T follicular helper cell (primary cell): Measurements from ENCODE around the gene PCDH10.

ENCODE experiments used
- DNase-seq: peaks from one replicate; pipeline ENCODE4 v3.0.0-alpha.2; 2020; ENCODE audit warnings: low read depth
- total RNA-seq, 2 experiments: gene quantifications; one replicate each; lab custom pipeline; 2026; lab: John Stamatoyannopoulos, UW

PCDH10 gene
- 0 to 0.04 reads per million in 2 experiments for total RNA-seq

GRCh38 chr4:133148690-133149363, at the start of gene PCDH10:
PCDH10 (plus strand) TSS chr4:133149294; CDS start chr4:133150141, 847 bp downstream.
- DNase-seq: no peak

- no peak for DNase-seq
These were observed 47.1 kb upstream of the PCDH10 start for GRCh38 chr4:133102043-133102442.

- no peak for DNase-seq
These were observed 46.3 kb upstream of the PCDH10 start for GRCh38 chr4:133102612-133103409.

DNA sequence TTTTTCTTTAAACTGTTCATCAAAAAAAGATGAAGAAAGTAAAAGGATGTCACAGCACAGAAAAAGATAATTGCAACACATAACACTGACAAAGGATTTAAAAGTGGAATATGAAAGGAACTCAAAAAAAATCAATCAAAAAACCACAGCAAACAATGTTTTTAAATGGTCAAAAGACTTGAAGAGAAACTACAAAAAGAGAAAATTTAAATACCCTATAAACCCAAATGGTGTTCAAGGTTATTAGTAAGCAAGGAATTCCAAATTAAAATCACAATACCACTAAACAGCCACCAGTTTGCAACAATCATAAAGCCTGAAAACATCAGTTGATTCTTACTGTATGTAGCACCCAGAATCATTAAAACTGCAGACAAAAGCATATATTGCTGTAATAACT, 36.5 kb upstream of the PCDH10 start:
- DNase-seq: no peak

GRCh38 chr4:133124746-133125145, 24.3 kb upstream of the PCDH10 start:
- DNase-seq: no peak

- no peak for DNase-seq
These were observed 21.6 kb upstream of the PCDH10 start for GRCh38 chr4:133127500-133127899.

DNA sequence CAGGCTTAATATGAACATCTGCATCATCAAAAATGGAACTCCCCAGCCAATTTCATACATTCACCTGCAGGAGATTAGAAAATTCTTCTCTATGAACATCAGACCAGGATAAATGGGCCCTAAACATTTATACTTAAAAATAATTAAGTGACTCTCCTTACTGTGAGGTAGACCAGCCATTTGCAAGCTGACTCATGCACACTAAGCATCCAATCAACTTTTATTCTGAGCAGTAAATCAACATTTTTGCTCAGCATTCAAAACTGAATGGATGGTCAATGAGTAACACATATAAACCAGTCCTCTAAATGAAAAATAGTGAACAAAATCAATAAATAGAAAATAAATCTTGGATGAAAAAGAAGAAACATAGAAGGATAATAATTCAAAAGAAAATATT, 19.9 kb upstream of the PCDH10 start:
- DNase-seq: no peak

GRCh38 chr4:133130171-133130570, 18.9 kb upstream of the PCDH10 start:
- no peak for DNase-seq

GRCh38 chr4:133131829-133132460, 17.1 kb upstream of the PCDH10 start:
- no peak for DNase-seq

GRCh38 chr4:133136833-133137232, 12.3 kb upstream of the PCDH10 start:
- DNase-seq: no peak

GRCh38 chr4:133137571-133137970, 11.5 kb upstream of the PCDH10 start:
- DNase-seq: no peak

DNA sequence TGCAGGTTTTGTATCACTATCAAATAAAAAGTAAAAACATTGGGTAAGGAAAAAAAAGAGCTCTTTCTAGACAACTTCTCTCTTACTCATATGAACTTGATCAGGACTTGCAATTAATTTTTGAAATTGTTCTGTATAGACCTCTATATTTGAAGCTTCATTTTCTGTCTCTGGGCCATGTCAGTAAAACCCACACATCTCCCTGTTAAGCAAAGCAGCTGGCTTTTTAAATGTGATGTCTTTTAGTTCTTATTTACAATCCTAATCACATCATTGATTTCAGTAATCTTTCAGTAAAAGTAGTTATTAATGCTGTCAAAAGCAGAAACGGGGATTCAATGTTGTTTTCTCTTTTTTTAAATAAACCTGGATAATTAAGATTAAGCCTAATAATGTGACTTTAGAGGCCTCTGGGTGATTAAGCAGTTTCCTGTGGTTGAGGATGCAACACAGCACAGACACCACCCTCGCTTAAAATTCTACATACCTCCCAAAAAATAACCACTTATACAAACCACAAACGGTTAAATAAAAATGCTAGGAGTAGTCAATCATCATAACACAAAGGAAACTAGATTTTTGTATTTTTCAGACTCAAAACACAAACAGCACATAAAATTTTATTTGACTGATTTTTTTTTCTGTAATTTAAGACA, 5.2 kb upstream of the PCDH10 start:
- DNase-seq: no peak

DNA sequence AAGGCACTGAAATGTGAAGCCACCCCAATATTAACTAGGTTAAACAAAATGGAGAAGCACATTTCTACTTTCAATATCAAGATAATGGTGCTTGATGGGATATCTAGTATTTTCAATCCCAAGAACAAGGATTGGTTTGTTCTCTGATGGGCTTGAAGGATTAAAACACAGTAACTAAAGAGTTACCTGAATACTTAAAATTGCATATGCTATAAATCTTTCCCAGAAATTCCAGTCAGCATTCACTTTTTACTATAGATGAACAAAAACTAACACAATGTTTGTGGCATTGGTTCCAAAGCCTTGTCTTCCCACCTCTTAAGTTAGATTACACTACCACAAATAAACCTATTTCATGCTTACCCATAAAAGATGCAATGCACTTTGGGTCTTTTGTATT, 3.9 kb upstream of the PCDH10 start:
- no peak for DNase-seq

DNA sequence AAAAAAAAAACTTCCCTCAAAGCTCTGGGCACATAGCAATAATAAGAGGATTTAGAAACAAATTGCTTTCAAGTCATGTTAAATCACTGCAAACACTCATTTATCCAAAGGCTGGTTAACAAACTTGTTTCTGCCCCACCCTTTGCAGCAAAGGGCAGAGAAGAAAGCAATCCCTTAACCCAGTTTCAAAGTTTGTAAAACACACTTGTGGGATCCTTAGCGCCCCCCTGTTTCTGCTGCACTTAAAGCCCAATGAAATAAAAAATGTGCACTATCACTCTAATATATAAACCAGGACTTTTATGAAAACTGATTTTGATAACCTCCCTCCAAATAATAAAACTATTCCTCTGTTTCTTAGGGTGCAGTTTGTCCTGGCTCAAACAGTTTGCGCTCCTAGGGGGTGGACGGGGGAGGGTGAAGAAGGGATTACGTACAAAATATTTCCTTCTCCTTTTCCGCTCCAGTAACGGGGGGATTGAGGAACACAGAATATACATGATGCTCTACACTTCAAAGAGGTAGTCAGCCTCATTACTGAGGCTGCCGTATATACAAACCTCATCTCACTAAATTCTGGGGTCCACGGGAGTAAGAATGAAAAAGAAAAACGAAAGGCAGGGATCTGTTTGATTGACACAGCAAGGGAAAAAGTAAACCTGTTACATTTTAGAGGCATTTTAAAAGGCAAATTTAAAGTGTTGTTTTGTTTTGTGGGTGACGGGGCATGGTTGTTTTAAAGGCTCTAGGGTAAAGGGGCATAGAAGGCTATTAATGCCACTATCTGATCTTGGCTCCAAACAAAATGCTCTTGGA, 3.1 kb upstream of the PCDH10 start:
- no peak for DNase-seq

DNA sequence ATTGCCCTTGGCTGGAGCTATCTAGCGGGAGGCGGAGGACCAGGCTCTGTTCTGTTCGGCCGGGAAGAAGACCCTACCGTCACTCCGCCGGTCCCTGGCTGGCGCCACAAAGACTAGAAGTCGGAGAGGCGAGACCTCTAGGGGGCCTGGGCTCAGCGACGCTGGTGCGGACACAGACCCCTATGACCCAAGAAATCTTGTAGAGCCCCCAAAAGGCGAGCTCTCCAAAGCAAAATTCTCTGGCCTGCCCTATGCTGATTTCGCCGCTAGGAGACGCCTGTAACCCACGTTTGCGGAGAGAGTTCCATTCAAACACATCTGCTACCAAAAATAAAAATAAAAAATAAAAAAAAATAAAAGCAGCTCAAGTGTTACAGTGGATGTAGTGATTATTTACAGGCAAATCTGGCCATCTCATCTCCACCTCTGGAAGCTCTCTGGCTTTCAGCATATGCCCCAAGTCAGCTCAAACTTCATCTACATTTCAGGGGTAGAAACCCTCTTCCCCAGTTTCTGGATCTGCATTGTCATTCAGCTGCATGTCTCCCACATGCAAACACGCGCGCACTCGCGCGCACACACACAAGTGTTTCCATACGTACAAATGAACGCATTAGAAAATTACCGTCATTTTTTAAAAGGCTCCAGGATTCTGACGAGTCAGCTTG, 2.4 kb upstream of the PCDH10 start:
- DNase-seq: no peak

GRCh38 chr4:133147286-133147821, 1.7 kb upstream of the PCDH10 start:
- DNase-seq: no peak

DNA sequence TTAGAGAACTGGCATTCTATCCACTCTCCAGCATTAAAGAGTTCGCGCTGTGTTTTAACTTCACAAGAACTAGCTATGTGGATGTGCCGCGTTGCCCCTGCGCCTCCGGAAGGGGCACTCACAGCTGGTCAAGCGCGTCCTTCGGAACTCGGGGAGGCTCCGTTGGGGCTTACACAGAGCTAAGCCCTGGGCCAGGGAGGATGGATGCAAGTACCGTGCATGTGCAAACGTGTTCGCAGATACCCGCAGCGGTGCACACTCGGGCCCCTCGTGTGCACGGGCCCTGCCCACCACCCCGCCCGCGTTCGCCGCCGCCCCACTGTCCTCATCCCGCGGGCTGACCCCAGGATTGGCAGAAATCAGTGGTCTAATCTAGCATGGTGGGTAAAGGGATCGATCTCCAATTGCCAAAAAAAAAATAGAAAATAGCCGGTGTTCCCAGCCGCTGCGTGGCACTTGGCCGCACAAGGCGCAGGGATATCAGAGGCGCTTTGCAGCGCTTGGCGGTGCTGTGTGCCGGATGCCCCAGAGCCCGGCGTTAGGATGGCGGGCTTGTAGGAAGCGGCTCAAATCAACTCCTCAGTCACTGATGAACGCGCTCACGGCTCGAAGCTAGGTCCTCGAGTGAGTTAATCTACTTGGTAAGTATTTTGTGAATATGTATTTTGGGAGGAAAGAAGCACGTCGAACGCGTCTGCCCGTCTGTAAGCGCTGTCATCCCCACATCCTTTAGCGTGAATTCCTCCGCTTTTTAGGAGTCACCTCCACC, 989 bp upstream of the PCDH10 start:
- DNase-seq: no peak

DNA sequence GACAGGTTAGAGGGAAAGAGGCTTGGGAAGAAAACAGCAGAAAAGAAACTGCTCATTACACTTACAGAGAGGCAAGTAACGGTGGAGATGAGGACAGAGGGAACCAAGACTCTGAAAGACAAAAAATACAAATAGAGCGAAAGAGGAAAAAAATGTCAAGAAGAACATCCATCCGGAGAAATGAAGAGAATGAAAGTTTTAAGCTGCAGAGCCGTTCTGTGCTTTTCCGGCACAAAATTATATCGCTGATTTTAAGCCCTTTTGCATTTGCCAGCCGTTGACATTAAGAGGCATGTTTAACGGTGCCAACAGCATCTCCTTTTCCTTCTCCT, 236 bp downstream of the PCDH10 start:
- DNase-seq: no peak

DNA sequence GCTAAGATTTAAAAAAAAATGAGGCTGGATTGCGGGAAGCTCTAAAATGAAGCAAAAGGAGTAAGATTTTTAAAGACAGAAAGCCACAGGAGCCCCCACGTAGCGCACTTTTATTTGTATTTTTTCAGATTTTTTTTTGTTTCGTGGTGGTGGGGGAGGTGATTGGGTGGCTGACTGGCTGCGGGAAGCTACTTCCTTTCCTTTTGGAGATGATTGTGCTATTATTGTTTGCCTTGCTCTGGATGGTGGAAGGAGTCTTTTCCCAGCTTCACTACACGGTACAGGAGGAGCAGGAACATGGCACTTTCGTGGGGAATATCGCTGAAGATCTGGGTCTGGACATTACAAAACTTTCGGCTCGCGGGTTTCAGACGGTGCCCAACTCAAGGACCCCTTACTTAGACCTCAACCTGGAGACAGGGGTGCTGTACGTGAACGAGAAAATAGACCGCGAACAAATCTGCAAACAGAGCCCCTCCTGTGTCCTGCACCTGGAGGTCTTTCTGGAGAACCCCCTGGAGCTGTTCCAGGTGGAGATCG, 908 bp downstream of the PCDH10 start:
- no peak for DNase-seq
